Activated CD4-positive, alpha-beta T cell treated with anti-CD3 and anti-CD28 coated beads for 36 hours (primary cell): ENCODE measurements around the gene RPTOR. TPM values are rescaled to one million over a fixed set of nuclear protein-coding genes. Genes with fewer than 3 reads are reported as not detected.
"Not testable (repeated sequence)": the region's sequence is repeated elsewhere in the genome, so short reads cannot be mapped to it uniquely, and the experiment has no call there.

Experiments
- ATAC-seq: fragments of 200-7000 bp; cut with Tn5 transposase; one replicate; pipeline ENCODE4 v1.10.0; 2021; ENCODE audit warnings: mild to moderate bottlenecking, moderate library complexity
- CTCF ChIA-PET: fragments of 350-600 bp; sonication (Branson Sonifier 250); formaldehyde crosslinking; loops from one replicate; lab custom pipeline; 2021; ENCODE audit warnings: antibody characterized with exemption; lab: Charles Lee
- POLR2A ChIA-PET: fragments of 350-600 bp; sonication (Branson Sonifier 250); formaldehyde crosslinking; loops from one replicate; lab custom pipeline; 2021; ENCODE audit warnings: antibody characterized with exemption, inconsistent platforms; lab: Charles Lee
- DNase-seq: peaks from one replicate; pipeline ENCODE4 v3.0.0-alpha.2; 2020
- H3K27ac Mint-ChIP-seq: one replicate; pipeline ENCODE4 v1.8.0; 2021; ENCODE audit warnings: mixed read lengths
- H3K27me3 Mint-ChIP-seq: one replicate; pipeline ENCODE4 v1.8.0; 2021; ENCODE audit warnings: mixed read lengths
- H3K36me3 Mint-ChIP-seq: one replicate; pipeline ENCODE4 v1.8.0; 2021; ENCODE audit warnings: low read depth, mixed read lengths
- H3K4me1 Mint-ChIP-seq: one replicate; pipeline ENCODE4 v1.8.0; 2021; ENCODE audit warnings: mixed read lengths
- H3K4me3 Mint-ChIP-seq: one replicate; pipeline ENCODE4 v1.8.0; 2021; ENCODE audit warnings: mild to moderate bottlenecking, moderate library complexity, mixed read lengths
- H3K9me3 Mint-ChIP-seq: one replicate; pipeline ENCODE4 v1.8.0; 2021; ENCODE audit warnings: low read depth, mixed read lengths
- intact Hi-C, 2 experiments: fragments of 100-400 bp; cut with DNase I in 1 of 2; cut with micrococcal nuclease in 1 of 2; formaldehyde crosslinking; loops; one replicate each; pipeline versions ENCODE4 v1.14.2 to v1.15.1; 2022 to 2024; cut with DNase I, micrococcal nuclease
- total RNA-seq, 2 experiments: library from RNA; stranded (reverse); gene quantifications; one replicate each; pipeline ENCODE4 v1.2.3, GENCODE V29; 2021

RPTOR gene
- total RNA-seq, 2 experiments from 2014 or later = 48.6 to 58.1 TPM

DNA sequence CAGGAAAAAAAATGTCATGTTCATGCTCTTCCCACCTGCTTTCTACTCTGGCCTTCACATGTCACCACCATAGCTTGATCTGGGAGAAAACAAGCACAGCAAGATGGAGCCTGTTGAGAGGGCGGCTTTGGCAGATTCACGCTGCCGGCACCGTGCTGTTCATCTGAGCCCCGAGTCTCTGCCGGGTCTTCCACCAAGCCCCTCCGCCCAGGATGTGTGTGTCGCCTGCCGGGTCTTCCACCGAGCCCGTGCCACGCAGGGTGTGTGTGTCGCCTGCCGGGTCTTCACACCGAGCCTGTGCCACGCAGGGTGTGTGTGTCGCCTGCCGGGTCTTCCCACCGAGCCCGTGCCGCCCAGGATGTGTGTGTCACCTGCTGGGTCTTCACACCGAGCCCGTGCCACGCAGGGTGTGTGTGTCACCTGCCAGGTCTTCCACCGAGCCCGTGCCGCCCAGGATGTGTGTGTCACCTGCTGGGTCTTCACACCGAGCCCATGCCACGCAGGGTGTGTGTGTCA, 330.9 kb downstream of the RPTOR start:
- CTCF ChIA-PET, POLR2A ChIA-PET, H3K27me3 Mint-ChIP-seq, DNase-seq, ATAC-seq, H3K4me3 Mint-ChIP-seq, H3K9me3 Mint-ChIP-seq: not testable (repeated sequence)
- Mint-ChIP-seq H3K27ac (peak overlapping the region; percentile 72), H3K36me3 (peaks cover 47% of the 10 kb centered on the region), H3K4me1 (peaks cover 82% of the 10 kb centered on the region)
- intact Hi-C loops = loop anchor here in 1 of 2 experiments (5.0 kb wide), 2 partner anchors 83 to 113 kb away; no protein-coding TSS in a partner anchor

- intact Hi-C loops = loop anchor here in 1 of 2 experiments (5.0 kb wide), 2 partner anchors 84 to 114 kb away; no protein-coding TSS in a partner anchor
- CTCF ChIA-PET = interaction anchor here (1.2 to 1.7 kb wide), 4 partner anchors 10 to 422 kb away, joined by 3 to 6 read pairs (median 4); no protein-coding TSS in a partner anchor
- Mint-ChIP-seq H3K27ac (peak overlapping the region; percentile 99), H3K4me3 (peak overlapping the region; percentile 51), H3K4me1 (peaks cover 74% of the 10 kb centered on the region), H3K36me3 (peaks cover 49% of the 10 kb centered on the region)
- DNase-seq, H3K27me3 Mint-ChIP-seq, H3K9me3 Mint-ChIP-seq, ATAC-seq: not testable (repeated sequence)
- POLR2A ChIA-PET = interaction anchor here (0.9 to 1.5 kb wide), 3 partner anchors 16 to 25 kb away, joined by 4 to 21 read pairs (median 5); no protein-coding TSS in a partner anchor
Observed at GRCh38 chr17:80876456-80876949, 331.9 kb downstream of the RPTOR start.

GRCh38 chr17:80876950-80877728, 332.5 kb downstream of the RPTOR start:
- Mint-ChIP-seq H3K27me3 (no peaks in the 10 kb centered on the region), H3K36me3 (peaks cover 49% of the 10 kb centered on the region), H3K4me3 (peak overlapping the region; percentile 51), H3K27ac (peak overlapping the region; percentile 99), H3K9me3 (no peaks in the 10 kb centered on the region), H3K4me1 (peaks cover 68% of the 10 kb centered on the region)
- DNase-seq (peak; percentile 84), ATAC-seq (peak; percentile 93)
- ChIA-PET CTCF (interaction anchor here (1.2 to 1.7 kb wide), 6 partner anchors 11 to 422 kb away, joined by 3 to 6 read pairs (median 4); no protein-coding TSS in a partner anchor), POLR2A (interaction anchor here (0.6 to 1.5 kb wide), 9 partner anchors 10 to 150 kb away, joined by 3 to 21 read pairs (median 4); no protein-coding TSS in a partner anchor)
- intact Hi-C loops = loop anchor here (1.0 to 5.0 kb wide), 8 partner anchors 14 to 156 kb away; no protein-coding TSS in a partner anchor

DNA sequence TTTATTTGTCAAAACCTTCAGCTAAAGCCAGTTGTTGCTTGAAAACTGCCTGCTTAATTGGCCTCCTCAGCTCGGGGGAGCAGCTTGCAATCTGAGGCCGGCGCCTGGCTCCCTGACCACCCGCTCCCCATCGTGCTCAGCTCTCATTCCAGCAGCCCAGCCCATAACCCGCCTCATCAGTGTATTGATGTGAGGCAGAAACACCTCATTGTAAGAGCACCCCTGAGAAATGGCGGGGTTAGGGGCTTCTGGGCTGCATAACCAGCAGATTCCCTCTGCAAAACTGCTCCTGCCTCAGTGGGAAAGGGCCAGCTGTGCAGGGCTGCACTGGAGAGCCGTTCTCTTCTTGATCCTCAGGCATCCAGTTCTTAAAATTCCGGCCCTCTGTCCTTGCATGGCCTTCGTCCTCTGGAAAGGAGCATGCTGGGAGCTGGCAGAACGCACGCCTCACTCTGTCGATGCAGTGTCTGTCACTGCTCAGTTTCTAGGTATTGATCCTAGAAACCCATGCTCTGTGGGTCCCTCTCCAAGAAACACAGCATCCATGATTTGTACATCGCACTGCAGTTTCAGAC, 333.2 kb downstream of the RPTOR start:
- H3K4me1 Mint-ChIP-seq = peaks cover 63% of the 10 kb centered on the region
- CTCF ChIA-PET = interaction anchor here (1.2 to 1.7 kb wide), 6 partner anchors 12 to 423 kb away, joined by 3 to 6 read pairs (median 4); no protein-coding TSS in a partner anchor
- H3K4me3 Mint-ChIP-seq = peak overlapping the region; percentile 52
- H3K36me3 Mint-ChIP-seq = peaks cover 56% of the 10 kb centered on the region
- peak; percentile 11 for ATAC-seq
- H3K27me3 Mint-ChIP-seq = no peaks in the 10 kb centered on the region
- no peaks in the 10 kb centered on the region for H3K9me3 Mint-ChIP-seq
- no peak for DNase-seq
- POLR2A ChIA-PET = interaction anchor here (0.7 to 1.5 kb wide), 7 partner anchors 9 to 114 kb away, joined by 3 to 21 read pairs (median 4); no protein-coding TSS in a partner anchor
- H3K27ac Mint-ChIP-seq = peak overlapping the region; percentile 99
- intact Hi-C loops = loop anchor here (1.0 to 5.0 kb wide), 8 partner anchors 13 to 157 kb away; no protein-coding TSS in a partner anchor

- ATAC-seq = no peak
- H3K4me3 Mint-ChIP-seq = no peak overlapping the region
- intact Hi-C loops = loop anchor here in 1 of 2 experiments (5.0 kb wide), 2 partner anchors 87 to 117 kb away; no protein-coding TSS in a partner anchor
- DNase-seq = no peak
- H3K4me1 Mint-ChIP-seq = peaks cover 50% of the 10 kb centered on the region
- no peaks in the 10 kb centered on the region for H3K9me3 Mint-ChIP-seq
- ChIA-PET CTCF (interaction anchor here (1.0 to 1.1 kb wide), 2 partner anchors 14 to 20 kb away, joined by 4 read pairs; no protein-coding TSS in a partner anchor), POLR2A (interaction anchor here (0.6 kb wide), 1 partner anchor 199 kb away, joined by 3 read pairs; no protein-coding TSS in a partner anchor)
- H3K36me3 Mint-ChIP-seq = peaks cover 57% of the 10 kb centered on the region
- peak overlapping the region; percentile 82 for H3K27ac Mint-ChIP-seq
- H3K27me3 Mint-ChIP-seq = no peaks in the 10 kb centered on the region
Observed at GRCh38 chr17:80878876-80879722, 334.5 kb downstream of the RPTOR start.

GRCh38 chr17:80879723-80880647, 335.3 kb downstream of the RPTOR start:
- POLR2A ChIA-PET = no interaction called here
- Mint-ChIP-seq H3K9me3 (no peaks in the 10 kb centered on the region), H3K4me3 (no peak overlapping the region), H3K27ac (peak overlapping the region; percentile 82), H3K27me3 (no peaks in the 10 kb centered on the region), H3K36me3 (peaks cover 56% of the 10 kb centered on the region), H3K4me1 (peaks cover 42% of the 10 kb centered on the region)
- no peak for ATAC-seq
- intact Hi-C loops = loop anchor here in 1 of 2 experiments (5.0 kb wide), 2 partner anchors 88 to 118 kb away; no protein-coding TSS in a partner anchor
- peak; percentile 53 for DNase-seq
- CTCF ChIA-PET = interaction anchor here (0.6 to 1.4 kb wide), 6 partner anchors 9 to 315 kb away, joined by 3 to 4 read pairs (median 3); no protein-coding TSS in a partner anchor

GRCh38 chr17:80880648-80880985, 336.0 kb downstream of the RPTOR start:
- Mint-ChIP-seq H3K9me3 (no peaks in the 10 kb centered on the region), H3K27ac (peak overlapping the region; percentile 10), H3K4me3 (no peak overlapping the region), H3K4me1 (peaks cover 37% of the 10 kb centered on the region), H3K36me3 (peaks cover 54% of the 10 kb centered on the region), H3K27me3 (no peaks in the 10 kb centered on the region)
- no peak for DNase-seq
- ChIA-PET CTCF (interaction anchor here (0.6 to 1.4 kb wide), 8 partner anchors 9 to 316 kb away, joined by 3 to 4 read pairs (median 3); no protein-coding TSS in a partner anchor), POLR2A (no interaction called here)
- intact Hi-C loops = no loop called here
- no peak for ATAC-seq

GRCh38 chr17:80881306-80881705, 336.7 kb downstream of the RPTOR start:
- intact Hi-C loops = no loop called here
- peaks cover 61% of the 10 kb centered on the region for H3K36me3 Mint-ChIP-seq
- no peaks in the 10 kb centered on the region for H3K27me3 Mint-ChIP-seq
- H3K9me3 Mint-ChIP-seq = no peaks in the 10 kb centered on the region
- ChIA-PET CTCF (interaction anchor here (0.6 to 1.4 kb wide), 4 partner anchors 8 to 25 kb away, joined by 3 read pairs; no protein-coding TSS in a partner anchor), POLR2A (interaction anchor here (0.5 kb wide), 1 partner anchor 147 kb away, joined by 3 read pairs; no protein-coding TSS in a partner anchor)
- DNase-seq = no peak
- no peak for ATAC-seq
- no peak overlapping the region for H3K4me3 Mint-ChIP-seq
- no peak overlapping the region for H3K27ac Mint-ChIP-seq
- peaks cover 37% of the 10 kb centered on the region for H3K4me1 Mint-ChIP-seq

DNA sequence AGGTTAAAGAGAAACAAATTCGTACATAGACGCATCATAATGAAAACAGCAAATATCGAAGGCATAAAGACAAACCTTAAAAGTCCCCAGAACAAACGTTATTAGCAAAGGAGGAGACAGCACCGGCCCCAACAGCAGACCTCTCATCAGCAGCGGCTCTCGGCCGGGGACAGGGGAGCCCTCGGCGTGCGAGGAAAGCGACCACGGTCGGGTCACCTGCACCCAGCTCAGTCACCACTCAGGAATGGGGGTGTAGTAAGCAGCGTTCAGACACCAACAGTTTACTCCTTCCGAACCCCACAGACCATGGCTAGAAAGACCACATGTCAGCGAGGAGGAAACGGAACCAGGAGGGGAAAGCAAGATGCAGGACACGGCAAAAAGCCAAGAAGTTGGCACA, 337.7 kb downstream of the RPTOR start:
- peaks cover 30% of the 10 kb centered on the region for H3K4me1 Mint-ChIP-seq
- H3K9me3 Mint-ChIP-seq = no peaks in the 10 kb centered on the region
- no peak overlapping the region for H3K4me3 Mint-ChIP-seq
- DNase-seq (no peak), ATAC-seq (no peak)
- ChIA-PET CTCF (no interaction called here), POLR2A (interaction anchor here (0.6 kb wide), 1 partner anchor 429 kb away, joined by 4 read pairs; no protein-coding TSS in a partner anchor)
- H3K27me3 Mint-ChIP-seq = no peaks in the 10 kb centered on the region
- intact Hi-C loops = no loop called here
- no peak overlapping the region for H3K27ac Mint-ChIP-seq
- H3K36me3 Mint-ChIP-seq = peaks cover 59% of the 10 kb centered on the region
